ENCODE data around the gene LRP1B.
A peak's percentile ranks its signal among the peaks of the same experiment; 100 is the strongest.

The LRP1B gene

GRCh38 chr2:142131010-142131669 lies at the start of gene LRP1B:
TSS of gene LRP1B (minus strand) at chr2:142131016. CDS start at chr2:142130729, 287 bp downstream.
- no peak for TF ChIP-seq CTCF (IDR thresholded peaks at IDR 0.05; ENCODE audit: extremely low read depth, missing control alignments)
- DNase-seq (ENCODE audit: low spot score), result peak; percentile 23

- no peak for TF ChIP-seq CTCF (IDR thresholded peaks at IDR 0.05; ENCODE audit: extremely low read depth, missing control alignments)
- no peak for DNase-seq (ENCODE audit: low spot score)
Measured at GRCh38 chr2:142179686-142180085, 48.9 kb upstream of the LRP1B start.

GRCh38 chr2:142178604-142179003 lies 47.8 kb upstream of the LRP1B start:
- DNase-seq (ENCODE audit: low spot score), result no peak
- no peak for TF ChIP-seq CTCF (IDR thresholded peaks at IDR 0.05; ENCODE audit: extremely low read depth, missing control alignments)

GRCh38 chr2:142176941-142177340 lies 46.1 kb upstream of the LRP1B start:
- no peak for TF ChIP-seq CTCF (IDR thresholded peaks at IDR 0.05; ENCODE audit: extremely low read depth, missing control alignments)
- no peak for DNase-seq (ENCODE audit: low spot score)

GRCh38 chr2:142175813-142176338 lies 45.1 kb upstream of the LRP1B start:
- no peak for DNase-seq (ENCODE audit: low spot score)
- TF ChIP-seq CTCF (IDR thresholded peaks at IDR 0.05; ENCODE audit: extremely low read depth, missing control alignments), result no peak

- TF ChIP-seq CTCF (IDR thresholded peaks at IDR 0.05; ENCODE audit: extremely low read depth, missing control alignments), result no peak
- DNase-seq (ENCODE audit: low spot score), result no peak
Measured at GRCh38 chr2:142174176-142174575, 43.4 kb upstream of the LRP1B start.

- DNase-seq (ENCODE audit: low spot score), result no peak
- no peak for TF ChIP-seq CTCF (IDR thresholded peaks at IDR 0.05; ENCODE audit: extremely low read depth, missing control alignments)
Measured at GRCh38 chr2:142170847-142171246, 40.0 kb upstream of the LRP1B start.

All from GM20000 (cell line).